ENCODE measurements around the gene TATDN2.

TATDN2 gene

DNA sequence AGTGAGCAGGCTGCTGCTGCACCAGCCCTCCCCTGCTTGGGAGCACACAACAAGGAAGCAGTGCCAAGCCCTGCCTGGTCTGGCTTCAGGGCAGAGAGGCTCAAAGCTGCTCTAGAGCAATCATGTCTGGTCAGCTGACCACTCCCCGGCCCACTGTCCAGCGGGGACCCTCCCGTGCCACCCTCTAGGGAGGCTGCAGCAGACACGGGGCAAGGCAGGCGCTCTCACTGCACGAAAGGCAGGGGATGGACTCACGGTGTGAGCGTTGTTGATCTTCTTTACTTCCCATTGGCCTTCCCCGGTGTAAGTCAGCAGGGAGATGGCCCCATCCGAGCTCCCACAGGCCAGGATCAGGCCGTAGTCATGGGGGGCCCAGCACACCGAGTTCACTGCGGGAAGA lies 63.5 kb downstream of the TATDN2 start:
- H3K4me3 ChIP-seq (ENCODE audit: low read depth, low read length), result no peak overlapping the region
- TF ChIP-seq, protein P1, sequence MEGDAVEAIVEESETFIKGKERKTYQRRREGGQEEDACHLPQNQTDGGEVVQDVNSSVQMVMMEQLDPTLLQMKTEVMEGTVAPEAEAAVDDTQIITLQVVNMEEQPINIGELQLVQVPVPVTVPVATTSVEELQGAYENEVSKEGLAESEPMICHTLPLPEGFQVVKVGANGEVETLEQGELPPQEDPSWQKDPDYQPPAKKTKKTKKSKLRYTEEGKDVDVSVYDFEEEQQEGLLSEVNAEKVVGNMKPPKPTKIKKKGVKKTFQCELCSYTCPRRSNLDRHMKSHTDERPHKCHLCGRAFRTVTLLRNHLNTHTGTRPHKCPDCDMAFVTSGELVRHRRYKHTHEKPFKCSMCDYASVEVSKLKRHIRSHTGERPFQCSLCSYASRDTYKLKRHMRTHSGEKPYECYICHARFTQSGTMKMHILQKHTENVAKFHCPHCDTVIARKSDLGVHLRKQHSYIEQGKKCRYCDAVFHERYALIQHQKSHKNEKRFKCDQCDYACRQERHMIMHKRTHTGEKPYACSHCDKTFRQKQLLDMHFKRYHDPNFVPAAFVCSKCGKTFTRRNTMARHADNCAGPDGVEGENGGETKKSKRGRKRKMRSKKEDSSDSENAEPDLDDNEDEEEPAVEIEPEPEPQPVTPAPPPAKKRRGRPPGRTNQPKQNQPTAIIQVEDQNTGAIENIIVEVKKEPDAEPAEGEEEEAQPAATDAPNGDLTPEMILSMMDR (IDR thresholded peaks at IDR 0.05; ENCODE audit: low read depth, low read length), result no peak

DNA sequence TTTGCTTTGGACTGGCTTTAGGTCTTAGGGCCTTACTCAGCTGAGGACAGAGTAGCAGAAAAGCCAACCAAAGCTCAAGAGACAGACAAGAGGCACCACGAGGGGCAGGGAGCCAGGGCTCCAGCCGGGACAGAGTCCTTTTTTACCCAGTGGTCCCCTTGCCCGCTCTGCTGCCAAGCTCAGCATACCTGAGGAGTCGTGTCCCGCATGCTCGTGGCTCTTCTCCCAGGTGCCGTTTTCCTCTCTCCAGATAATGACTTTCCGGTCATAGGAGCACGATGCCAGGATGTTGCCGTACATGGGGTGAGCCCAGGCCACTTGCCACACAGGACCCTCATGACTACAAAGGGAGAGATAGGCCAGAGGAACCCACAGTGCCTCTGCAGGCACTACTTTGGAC lies 64.1 kb downstream of the TATDN2 start:
- TF ChIP-seq, protein P1 (IDR thresholded peaks at IDR 0.05; ENCODE audit: low read depth, low read length), result no peak
- no peak overlapping the region for H3K4me3 ChIP-seq (ENCODE audit: low read depth, low read length)

- no peak overlapping the region for H3K4me3 ChIP-seq (ENCODE audit: low read depth, low read length)
- TF ChIP-seq, protein P1 (IDR thresholded peaks at IDR 0.05; ENCODE audit: low read depth, low read length), result no peak
Observed at GRCh38 chr3:10312861-10313260, 64.6 kb downstream of the TATDN2 start.

- TF ChIP-seq, protein P1 (IDR thresholded peaks at IDR 0.05; ENCODE audit: low read depth, low read length), result no peak
Observed at GRCh38 chr3:10315101-10315500, 66.8 kb downstream of the TATDN2 start.

GRCh38 chr3:10315771-10316344 lies 67.6 kb downstream of the TATDN2 start:
- TF ChIP-seq, protein P1 (IDR thresholded peaks at IDR 0.05; ENCODE audit: low read depth, low read length), result no peak
- H3K4me3 ChIP-seq (ENCODE audit: low read depth, low read length), result no peak overlapping the region

More at GRCh38 chr3:10315101-10315500, 66.8 kb downstream of the TATDN2 start:
- no peak overlapping the region for H3K4me3 ChIP-seq (ENCODE audit: low read depth, low read length)

- no peak overlapping the region for H3K4me3 ChIP-seq (ENCODE audit: low read depth, low read length)
- TF ChIP-seq, protein P1 (IDR thresholded peaks at IDR 0.05; ENCODE audit: low read depth, low read length), result no peak
Observed at GRCh38 chr3:10317311-10317960, 69.2 kb downstream of the TATDN2 start.

GRCh38 chr3:10317961-10318350 lies 69.7 kb downstream of the TATDN2 start:
- TF ChIP-seq, protein P1 (IDR thresholded peaks at IDR 0.05; ENCODE audit: low read depth, low read length), result no peak

More at GRCh38 chr3:10317961-10318350, 69.7 kb downstream of the TATDN2 start:
- H3K4me3 ChIP-seq (ENCODE audit: low read depth, low read length), result no peak overlapping the region

Data from WI38 (cell line).